ENCODE data around the gene AGTPBP1.

DNA sequence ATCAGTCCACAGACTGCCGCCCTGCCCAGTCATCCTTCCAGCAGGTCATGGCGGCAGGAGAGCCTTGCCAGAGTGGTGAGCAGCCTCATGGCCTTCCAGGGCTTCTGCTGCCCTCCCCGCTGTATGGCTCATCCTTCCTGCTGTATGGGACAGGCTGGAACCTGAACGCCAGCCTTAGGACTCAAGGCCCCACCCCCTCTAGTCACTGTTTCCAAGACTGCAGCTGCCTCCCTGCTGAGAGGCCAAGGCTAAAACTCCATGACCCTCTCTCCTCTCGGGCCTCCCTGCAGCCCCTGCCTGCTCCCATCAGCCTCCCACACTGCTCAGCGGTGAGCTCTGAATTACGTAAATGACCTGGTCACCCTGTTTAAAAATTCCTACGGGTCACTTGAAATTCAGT lies 227.5 kb downstream of the AGTPBP1 start:
- no peak for TF ChIP-seq CTCF (IDR thresholded peaks at IDR 0.05)
- no peak for TF ChIP-seq POLR2AphosphoS5 (IDR thresholded peaks at IDR 0.05; ENCODE audit: low read depth, low read length)
- TF ChIP-seq TCF12 (IDR thresholded peaks at IDR 0.05), result no peak
- no peak for TF ChIP-seq RFX5 (IDR thresholded peaks at IDR 0.05; ENCODE audit: low read length)
- no peak for TF ChIP-seq NFIC (IDR thresholded peaks at IDR 0.05; ENCODE audit: borderline replicate concordance)
- TF ChIP-seq, protein P1, sequence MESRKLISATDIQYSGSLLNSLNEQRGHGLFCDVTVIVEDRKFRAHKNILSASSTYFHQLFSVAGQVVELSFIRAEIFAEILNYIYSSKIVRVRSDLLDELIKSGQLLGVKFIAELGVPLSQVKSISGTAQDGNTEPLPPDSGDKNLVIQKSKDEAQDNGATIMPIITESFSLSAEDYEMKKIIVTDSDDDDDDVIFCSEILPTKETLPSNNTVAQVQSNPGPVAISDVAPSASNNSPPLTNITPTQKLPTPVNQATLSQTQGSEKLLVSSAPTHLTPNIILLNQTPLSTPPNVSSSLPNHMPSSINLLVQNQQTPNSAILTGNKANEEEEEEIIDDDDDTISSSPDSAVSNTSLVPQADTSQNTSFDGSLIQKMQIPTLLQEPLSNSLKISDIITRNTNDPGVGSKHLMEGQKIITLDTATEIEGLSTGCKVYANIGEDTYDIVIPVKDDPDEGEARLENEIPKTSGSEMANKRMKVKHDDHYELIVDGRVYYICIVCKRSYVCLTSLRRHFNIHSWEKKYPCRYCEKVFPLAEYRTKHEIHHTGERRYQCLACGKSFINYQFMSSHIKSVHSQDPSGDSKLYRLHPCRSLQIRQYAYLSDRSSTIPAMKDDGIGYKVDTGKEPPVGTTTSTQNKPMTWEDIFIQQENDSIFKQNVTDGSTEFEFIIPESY (IDR thresholded peaks at IDR 0.05; ENCODE audit: borderline replicate concordance, low read depth), result no peak
- TF ChIP-seq MAX (IDR thresholded peaks at IDR 0.05; ENCODE audit: low read depth), result no peak

All from SK-N-SH (cell line).